WTC11 (cell line): ENCODE results near the gene GPRASP2.

ENCODE experiments used
- ESRRA ChIP-seq: sonication (generic); formaldehyde crosslinking; IDR thresholded peaks from 2 replicates; pipeline ENCODE4 v1.8.1; 2022; ENCODE audit warnings: mild to moderate bottlenecking, missing genetic modification reagents, borderline replicate concordance
- FOXJ3 ChIP-seq: sonication (generic); formaldehyde crosslinking; IDR thresholded peaks from 2 replicates; pipeline ENCODE4 v1.9.0; 2021; ENCODE audit warnings: missing genetic modification reagents, mild to moderate bottlenecking, borderline replicate concordance
- NR3C1 ChIP-seq: sonication (generic); formaldehyde crosslinking; conservative IDR thresholded peaks from 2 replicates; pipeline ENCODE4 v1.8.1; 2023; ENCODE audit warnings: low read depth, mild to moderate bottlenecking, missing genetic modification reagents
- TCF7 ChIP-seq: sonication (generic); formaldehyde crosslinking; IDR thresholded peaks from 2 replicates; pipeline ENCODE4 v1.8.0; 2022; ENCODE audit warnings: mild to moderate bottlenecking, low read depth, missing genetic modification reagents, moderate library complexity
- TF ChIP-seq, protein P1 (sequence below): sonication (generic); formaldehyde crosslinking; IDR thresholded peaks from 2 replicates; pipeline ENCODE4 v1.8.0; 2022; ENCODE audit warnings: mild to moderate bottlenecking, missing genetic modification reagents
- TF ChIP-seq, protein P2 (sequence below): sonication (generic); formaldehyde crosslinking; IDR thresholded peaks from 2 replicates; pipeline ENCODE4 v1.8.0; 2022; ENCODE audit warnings: mild to moderate bottlenecking, missing genetic modification reagents
- TF ChIP-seq, protein P3 (sequence below): sonication (generic); formaldehyde crosslinking; IDR thresholded peaks from 2 replicates; pipeline ENCODE4 v1.8.1; 2023; ENCODE audit warnings: mild to moderate bottlenecking, missing genetic modification reagents, moderate library complexity
- TF ChIP-seq, protein P4 (sequence below): sonication (generic); formaldehyde crosslinking; IDR thresholded peaks from 2 replicates; pipeline ENCODE4 v1.8.1; 2023; ENCODE audit warnings: mild to moderate bottlenecking, missing genetic modification reagents
- TF ChIP-seq, protein P5 (sequence below): fragments of 200-600 bp; IDR thresholded peaks from 2 replicates; pipeline ENCODE4 v1.8.0; 2022; ENCODE audit warnings: antibody characterized with exemption
- TF ChIP-seq, protein P6 (sequence below): fragments of 250-450 bp; sonication (Bioruptor Pico); IDR thresholded peaks from 2 replicates; pipeline ENCODE4 v1.8.0; 2021; ENCODE audit warnings: mild to moderate bottlenecking
- TF ChIP-seq, protein P7 (sequence below): sonication (generic); formaldehyde crosslinking; IDR thresholded peaks from 2 replicates; pipeline ENCODE4 v1.8.1; 2022; ENCODE audit warnings: low read depth, mild to moderate bottlenecking, moderate library complexity, missing genetic modification reagents, borderline replicate concordance

DNA sequence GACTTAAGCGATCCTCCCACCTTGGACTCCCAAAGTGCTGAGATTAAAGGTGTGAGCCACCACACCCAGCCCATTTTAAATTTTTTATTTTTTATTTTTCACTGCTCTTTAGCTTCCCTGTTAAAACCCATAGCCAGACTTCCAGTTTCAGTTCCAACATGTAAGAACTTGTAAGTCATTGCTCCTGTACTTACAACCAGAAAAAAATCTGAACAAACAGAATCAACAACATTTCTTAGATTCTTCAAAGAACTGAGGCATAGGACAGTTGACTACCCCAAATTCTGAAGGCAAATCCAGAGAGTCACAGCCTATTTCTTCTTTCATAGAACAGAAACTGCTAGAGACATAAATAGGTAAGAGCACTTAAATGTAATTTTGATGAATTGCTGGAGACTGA, 16.4 kb downstream of the GPRASP2 start:
- TF ChIP-seq NR3C1 (no peak), FOXJ3 (CRISPR knock-in tag) (no peak), TCF7 (CRISPR knock-in tag) (no peak), ESRRA (CRISPR knock-in tag) (no peak)
- TF ChIP-seq, protein P1, sequence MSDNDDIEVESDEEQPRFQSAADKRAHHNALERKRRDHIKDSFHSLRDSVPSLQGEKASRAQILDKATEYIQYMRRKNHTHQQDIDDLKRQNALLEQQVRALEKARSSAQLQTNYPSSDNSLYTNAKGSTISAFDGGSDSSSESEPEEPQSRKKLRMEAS: no peak
- TF ChIP-seq, protein P2, sequence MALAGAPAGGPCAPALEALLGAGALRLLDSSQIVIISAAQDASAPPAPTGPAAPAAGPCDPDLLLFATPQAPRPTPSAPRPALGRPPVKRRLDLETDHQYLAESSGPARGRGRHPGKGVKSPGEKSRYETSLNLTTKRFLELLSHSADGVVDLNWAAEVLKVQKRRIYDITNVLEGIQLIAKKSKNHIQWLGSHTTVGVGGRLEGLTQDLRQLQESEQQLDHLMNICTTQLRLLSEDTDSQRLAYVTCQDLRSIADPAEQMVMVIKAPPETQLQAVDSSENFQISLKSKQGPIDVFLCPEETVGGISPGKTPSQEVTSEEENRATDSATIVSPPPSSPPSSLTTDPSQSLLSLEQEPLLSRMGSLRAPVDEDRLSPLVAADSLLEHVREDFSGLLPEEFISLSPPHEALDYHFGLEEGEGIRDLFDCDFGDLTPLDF (CRISPR knock-in tag): no peak
- TF ChIP-seq, protein P3, sequence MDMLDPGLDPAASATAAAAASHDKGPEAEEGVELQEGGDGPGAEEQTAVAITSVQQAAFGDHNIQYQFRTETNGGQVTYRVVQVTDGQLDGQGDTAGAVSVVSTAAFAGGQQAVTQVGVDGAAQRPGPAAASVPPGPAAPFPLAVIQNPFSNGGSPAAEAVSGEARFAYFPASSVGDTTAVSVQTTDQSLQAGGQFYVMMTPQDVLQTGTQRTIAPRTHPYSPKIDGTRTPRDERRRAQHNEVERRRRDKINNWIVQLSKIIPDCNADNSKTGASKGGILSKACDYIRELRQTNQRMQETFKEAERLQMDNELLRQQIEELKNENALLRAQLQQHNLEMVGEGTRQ (CRISPR knock-in tag): no peak
- TF ChIP-seq, protein P4, sequence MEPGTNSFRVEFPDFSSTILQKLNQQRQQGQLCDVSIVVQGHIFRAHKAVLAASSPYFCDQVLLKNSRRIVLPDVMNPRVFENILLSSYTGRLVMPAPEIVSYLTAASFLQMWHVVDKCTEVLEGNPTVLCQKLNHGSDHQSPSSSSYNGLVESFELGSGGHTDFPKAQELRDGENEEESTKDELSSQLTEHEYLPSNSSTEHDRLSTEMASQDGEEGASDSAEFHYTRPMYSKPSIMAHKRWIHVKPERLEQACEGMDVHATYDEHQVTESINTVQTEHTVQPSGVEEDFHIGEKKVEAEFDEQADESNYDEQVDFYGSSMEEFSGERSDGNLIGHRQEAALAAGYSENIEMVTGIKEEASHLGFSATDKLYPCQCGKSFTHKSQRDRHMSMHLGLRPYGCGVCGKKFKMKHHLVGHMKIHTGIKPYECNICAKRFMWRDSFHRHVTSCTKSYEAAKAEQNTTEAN (CRISPR knock-in tag): no peak
- TF ChIP-seq, protein P5, sequence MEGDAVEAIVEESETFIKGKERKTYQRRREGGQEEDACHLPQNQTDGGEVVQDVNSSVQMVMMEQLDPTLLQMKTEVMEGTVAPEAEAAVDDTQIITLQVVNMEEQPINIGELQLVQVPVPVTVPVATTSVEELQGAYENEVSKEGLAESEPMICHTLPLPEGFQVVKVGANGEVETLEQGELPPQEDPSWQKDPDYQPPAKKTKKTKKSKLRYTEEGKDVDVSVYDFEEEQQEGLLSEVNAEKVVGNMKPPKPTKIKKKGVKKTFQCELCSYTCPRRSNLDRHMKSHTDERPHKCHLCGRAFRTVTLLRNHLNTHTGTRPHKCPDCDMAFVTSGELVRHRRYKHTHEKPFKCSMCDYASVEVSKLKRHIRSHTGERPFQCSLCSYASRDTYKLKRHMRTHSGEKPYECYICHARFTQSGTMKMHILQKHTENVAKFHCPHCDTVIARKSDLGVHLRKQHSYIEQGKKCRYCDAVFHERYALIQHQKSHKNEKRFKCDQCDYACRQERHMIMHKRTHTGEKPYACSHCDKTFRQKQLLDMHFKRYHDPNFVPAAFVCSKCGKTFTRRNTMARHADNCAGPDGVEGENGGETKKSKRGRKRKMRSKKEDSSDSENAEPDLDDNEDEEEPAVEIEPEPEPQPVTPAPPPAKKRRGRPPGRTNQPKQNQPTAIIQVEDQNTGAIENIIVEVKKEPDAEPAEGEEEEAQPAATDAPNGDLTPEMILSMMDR: no peak
- TF ChIP-seq, protein P6, sequence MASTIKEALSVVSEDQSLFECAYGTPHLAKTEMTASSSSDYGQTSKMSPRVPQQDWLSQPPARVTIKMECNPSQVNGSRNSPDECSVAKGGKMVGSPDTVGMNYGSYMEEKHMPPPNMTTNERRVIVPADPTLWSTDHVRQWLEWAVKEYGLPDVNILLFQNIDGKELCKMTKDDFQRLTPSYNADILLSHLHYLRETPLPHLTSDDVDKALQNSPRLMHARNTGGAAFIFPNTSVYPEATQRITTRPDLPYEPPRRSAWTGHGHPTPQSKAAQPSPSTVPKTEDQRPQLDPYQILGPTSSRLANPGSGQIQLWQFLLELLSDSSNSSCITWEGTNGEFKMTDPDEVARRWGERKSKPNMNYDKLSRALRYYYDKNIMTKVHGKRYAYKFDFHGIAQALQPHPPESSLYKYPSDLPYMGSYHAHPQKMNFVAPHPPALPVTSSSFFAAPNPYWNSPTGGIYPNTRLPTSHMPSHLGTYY (CRISPR knock-in tag): no peak
- TF ChIP-seq, protein P7, sequence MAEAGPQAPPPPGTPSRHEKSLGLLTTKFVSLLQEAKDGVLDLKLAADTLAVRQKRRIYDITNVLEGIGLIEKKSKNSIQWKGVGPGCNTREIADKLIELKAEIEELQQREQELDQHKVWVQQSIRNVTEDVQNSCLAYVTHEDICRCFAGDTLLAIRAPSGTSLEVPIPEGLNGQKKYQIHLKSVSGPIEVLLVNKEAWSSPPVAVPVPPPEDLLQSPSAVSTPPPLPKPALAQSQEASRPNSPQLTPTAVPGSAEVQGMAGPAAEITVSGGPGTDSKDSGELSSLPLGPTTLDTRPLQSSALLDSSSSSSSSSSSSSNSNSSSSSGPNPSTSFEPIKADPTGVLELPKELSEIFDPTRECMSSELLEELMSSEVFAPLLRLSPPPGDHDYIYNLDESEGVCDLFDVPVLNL (CRISPR knock-in tag): no peak
